HG03442 (cell line): Measurements from ENCODE around the gene OR10AD1.
"Not testable (repeated sequence)": the region's sequence is repeated elsewhere in the genome, so short reads cannot be mapped to it uniquely, and the experiment has no call there.

Source experiments
- ATAC-seq: cut with Tn5 transposase; IDR thresholded peaks from one replicate; pipeline ENCODE4 v1.9.1; 2021; ENCODE audit warnings: mild to moderate bottlenecking, moderate library complexity; ENCODE audit not compliant: unreplicated experiment

Gene OR10AD1, protein sequence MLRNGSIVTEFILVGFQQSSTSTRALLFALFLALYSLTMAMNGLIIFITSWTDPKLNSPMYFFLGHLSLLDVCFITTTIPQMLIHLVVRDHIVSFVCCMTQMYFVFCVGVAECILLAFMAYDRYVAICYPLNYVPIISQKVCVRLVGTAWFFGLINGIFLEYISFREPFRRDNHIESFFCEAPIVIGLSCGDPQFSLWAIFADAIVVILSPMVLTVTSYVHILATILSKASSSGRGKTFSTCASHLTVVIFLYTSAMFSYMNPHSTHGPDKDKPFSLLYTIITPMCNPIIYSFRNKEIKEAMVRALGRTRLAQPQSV

DNA sequence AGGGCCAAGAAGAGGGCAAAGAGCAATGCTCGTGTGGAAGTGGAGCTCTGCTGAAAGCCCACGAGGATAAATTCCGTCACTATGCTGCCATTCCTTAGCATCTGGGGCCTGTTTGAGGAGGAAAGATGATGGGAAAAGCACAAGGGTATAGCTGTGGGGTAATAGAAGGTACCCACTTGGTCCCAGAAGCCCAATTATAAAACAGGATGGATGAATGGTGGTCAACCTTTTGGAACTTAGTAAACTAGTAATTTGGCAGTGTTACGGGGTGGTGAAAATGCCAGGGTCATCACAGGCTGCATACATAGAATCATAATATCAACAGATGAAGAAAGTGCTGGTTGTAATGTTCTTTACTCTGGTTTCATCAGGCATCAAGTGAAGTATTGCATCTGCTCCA is at the start of gene OR10AD1:
TSS of gene OR10AD1 (minus strand) at position 101 of the 400 bp plus-strand sequence. CDS start at position 101, 0 bp downstream.
- no peak for ATAC-seq

DNA sequence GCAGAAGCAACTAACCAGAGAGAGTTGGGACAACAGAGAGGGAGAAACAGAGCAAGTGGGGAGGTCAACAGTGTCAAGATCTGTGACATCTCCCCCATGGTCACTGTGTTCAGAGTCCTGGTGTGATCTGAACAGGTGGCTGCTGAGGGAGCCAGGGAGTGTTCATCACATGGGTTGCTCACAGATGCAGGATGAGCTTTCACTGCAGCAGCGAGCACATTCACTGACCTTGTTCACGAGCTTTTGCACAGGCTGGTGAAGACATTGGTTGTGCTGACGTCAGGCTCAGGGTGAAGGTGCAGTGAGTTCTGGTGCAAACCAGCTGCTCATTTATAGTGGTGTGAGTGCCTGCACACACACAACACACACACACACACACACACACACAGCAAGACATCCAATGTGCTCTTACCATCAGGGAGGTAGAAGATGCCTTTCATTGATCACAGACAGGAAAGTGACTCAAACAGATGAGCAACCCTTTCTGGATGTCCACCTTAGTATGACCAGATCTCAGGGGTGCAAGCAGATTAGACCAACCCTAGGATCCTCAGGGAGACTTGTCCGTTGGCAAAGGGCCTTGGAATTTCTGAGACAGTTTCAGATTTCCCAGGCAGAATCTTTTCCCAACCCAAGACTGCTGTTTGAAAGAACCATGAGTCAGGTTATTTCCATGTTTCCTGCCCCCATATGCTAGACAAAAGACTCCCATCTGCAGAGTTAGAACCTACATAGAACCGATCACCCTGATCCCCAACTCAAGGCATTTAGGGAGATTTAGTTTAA is 44.3 kb upstream of the OR10AD1 start:
- no peak for ATAC-seq

DNA sequence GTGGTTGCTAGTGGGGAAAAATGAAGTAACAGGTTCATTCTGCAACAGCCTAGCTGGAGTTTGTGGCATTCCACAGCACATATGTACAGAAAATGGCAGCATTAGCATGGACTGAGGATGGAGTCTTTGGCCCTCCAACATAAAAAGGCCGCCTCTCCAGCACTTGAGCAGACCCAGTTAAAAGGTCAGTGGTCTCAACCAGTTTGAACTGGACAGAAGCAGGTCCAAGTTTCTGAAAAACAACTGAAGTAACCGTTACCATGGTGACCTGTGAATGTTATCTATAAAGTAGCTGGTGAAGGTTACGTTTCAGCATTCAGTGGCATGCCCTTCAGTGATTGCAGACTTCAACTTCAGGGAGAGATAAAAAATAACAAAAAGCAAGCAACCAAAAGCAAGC is 34.1 kb upstream of the OR10AD1 start:
- ATAC-seq = no peak

DNA sequence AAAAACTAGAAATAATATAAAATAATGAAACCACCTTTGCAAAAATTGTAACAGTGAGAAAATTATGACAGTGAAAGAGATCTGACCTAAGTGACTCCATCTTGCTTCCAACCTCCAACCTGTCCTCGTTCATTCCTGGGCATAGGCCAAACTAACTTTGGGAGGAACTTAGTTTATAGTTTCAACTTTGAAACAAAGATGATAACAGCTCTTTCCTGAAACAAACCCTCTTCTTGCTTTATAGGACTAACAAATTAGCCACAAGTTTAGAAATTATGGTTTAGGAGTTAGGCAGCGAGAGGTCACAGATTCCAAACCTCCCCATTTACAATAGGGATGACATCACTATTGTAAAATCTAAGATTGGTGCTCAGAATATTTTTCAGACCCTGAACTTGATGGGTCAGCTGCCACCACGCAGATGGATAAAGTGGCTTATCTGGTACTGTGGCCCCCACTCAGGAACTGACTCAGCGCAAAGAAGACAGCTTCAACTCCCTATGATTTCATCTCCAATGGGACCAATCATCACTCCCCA is 32.8 kb upstream of the OR10AD1 start:
- ATAC-seq = no peak

DNA sequence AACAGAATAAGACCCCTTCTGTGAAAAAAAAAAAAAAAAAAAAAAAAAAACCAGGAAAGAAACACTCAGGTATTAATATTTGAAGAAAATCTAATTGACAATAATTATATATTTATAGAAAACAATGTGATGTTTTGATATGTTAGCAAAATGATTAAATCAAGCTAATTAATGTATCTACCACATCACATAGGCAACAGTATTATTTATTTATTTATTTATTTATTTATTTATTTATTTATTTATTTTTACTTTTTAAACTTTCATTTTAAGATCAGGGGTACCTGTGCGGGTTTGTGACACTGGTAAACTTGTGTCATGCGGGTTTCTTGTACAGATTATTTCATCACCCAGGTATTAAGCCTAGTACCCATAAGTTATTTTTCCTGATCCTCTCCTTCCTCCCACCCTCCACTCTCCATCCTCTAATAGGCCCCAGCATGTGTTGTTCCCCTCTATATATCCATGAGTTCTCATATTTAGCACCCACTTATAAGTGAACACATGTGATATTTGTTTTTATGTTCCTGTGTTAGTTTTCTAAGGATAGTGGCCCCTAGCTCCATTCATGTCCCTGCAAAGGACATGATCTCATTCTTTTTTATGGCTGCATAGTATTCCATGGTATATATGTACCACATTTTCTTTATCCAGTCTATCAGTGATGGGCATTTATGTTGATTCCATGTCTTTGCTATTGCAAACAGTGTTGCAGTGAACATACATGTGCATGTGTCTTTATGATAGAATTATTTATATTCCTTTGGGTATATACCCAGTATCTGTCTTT is 28.3 kb upstream of the OR10AD1 start:
- not testable (repeated sequence) for ATAC-seq

DNA sequence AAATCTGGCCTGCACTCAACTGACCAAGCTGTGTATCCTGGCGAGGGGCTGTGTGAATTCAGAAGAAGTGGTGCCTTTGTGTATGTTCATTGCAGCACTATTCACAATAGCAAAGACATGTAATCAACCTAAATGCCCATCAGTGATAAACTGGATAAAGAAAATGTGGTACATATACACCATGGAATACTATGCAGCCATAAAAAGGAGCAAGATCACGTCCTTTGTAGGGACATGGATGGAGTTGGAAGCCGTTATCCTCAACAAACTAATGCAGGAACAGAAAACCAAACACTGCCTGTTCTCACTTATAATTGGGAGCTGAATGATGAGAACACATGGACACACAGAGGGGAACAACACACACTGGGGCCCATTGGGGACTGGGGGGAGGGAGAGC is 21.4 kb upstream of the OR10AD1 start:
- ATAC-seq = not testable (repeated sequence)

DNA sequence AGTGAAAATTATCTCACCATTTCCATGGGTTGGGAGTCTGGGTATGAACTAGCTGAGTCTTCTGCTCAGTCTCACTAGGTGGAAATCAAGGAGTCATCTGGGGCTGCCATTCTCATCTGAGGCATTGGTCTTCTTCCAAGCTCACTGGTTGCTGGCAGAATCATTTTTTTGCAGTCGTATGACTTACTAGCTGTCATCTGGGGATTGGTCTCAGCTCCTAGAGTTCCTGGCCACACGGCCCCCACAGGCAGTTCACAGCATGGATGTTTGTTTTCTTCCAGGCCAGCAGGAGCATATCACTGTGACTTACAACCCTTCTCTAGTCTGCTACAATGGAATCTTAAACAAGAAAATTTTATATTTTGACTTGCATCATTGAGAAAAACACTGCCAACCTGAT is 18.6 kb upstream of the OR10AD1 start:
- ATAC-seq = no peak

DNA sequence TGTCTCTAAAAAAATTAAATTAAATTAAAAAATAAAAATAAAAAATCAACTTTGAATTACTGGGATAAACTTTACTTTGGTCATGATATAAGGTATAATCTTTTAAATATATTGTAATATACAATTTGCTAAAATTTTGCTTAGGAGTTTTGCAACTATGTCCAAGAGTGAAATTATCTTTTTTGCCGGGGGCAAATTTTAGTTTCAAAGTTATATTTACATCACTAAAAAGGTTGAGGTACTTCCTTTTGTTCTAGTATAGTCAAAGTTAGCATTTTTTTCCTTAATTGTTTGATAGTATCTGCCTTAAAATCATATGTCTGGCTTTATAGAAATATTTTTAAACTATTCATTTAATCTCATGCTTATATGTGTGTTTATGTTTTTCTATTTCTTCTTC is 17.6 kb upstream of the OR10AD1 start:
- no peak for ATAC-seq

DNA sequence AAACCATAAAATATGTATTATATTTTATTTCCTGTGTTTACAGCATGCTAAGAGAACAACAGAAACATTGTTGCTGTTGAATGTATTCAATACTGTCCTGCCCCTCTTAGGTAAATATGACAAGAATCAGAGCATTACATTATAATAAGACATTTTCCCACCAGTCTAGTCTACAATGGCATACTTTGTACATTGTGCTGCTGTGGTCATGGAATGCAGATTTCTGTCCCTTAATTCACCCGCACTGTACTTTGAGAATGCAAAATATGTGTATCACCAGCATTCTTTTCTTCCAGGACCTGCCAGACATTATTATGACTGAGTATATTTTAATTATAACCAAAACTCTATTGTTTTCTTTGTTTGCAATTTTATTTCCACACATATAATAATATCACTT is 16.5 kb upstream of the OR10AD1 start:
- no peak for ATAC-seq

DNA sequence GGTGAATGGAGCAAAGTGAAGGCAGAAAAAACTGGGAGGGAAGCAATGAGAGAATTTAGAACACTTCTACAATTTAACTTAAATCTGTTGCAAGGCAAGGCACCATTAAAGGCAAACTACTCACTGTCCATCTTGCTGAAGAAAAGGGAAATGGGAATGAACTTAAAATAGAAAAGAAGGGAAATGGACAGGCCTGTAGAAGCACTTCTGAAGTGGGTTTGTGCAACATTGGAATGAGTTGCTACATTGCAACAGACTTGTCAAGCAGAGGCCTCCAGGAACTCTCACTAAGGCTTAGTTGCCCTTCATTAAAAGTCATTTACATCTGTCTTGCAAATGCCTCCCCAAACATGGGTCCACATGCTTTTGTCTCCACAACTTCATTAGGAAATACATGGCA is 13.7 kb upstream of the OR10AD1 start:
- no peak for ATAC-seq

DNA sequence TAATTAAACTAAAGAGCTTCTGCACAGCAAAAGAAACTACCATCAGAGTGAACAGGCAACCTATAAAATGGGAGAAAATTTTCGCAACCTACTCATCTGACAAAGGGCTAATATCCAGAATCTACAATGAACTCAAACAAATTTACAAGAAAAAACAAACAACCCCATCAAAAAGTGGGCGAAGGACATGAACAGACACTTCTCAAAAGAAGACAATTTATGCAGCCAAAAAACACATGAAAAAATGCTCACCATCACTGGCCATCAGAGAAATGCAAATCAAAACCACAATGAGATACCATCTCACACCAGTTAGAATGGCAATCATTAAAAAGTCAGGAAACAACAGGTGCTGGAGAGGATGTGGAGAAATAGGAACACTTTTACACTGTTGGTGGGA is 6.4 kb upstream of the OR10AD1 start:
- ATAC-seq = not testable (repeated sequence)

DNA sequence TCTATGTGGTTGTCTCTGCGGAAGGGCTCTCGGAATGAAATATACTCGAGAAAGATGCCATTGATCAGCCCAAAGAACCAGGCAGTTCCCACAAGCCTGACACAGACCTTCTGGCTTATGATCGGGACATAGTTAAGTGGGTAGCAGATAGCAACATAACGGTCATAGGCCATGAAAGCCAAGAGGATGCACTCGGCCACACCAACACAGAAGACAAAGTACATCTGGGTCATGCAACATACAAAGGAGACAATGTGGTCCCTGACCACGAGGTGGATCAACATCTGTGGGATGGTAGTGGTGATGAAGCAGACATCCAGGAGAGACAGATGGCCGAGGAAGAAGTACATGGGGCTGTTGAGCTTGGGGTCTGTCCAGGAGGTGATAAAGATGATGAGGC is 326 bp downstream of the OR10AD1 start:
- ATAC-seq = no peak

DNA sequence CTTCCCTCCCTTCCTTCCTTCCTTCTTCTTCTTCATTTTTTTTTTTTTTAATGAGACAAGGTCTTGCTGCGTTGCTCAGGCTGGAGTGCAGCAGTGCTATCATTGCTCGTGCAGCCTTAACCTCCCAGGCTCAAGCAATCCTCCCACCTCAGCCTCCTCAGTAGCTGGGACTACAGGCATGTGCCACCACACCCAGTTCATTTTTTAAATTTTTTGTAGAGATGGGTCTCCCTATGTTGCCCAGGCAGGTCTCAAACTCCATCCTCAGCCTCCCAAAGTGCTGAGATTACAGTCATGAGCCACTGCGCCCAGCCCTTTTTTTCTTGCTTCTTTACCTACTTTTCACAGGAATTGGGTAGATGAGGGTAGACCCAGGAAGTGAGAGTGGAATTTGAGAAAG is 1.6 kb downstream of the OR10AD1 start:
- ATAC-seq = no peak

DNA sequence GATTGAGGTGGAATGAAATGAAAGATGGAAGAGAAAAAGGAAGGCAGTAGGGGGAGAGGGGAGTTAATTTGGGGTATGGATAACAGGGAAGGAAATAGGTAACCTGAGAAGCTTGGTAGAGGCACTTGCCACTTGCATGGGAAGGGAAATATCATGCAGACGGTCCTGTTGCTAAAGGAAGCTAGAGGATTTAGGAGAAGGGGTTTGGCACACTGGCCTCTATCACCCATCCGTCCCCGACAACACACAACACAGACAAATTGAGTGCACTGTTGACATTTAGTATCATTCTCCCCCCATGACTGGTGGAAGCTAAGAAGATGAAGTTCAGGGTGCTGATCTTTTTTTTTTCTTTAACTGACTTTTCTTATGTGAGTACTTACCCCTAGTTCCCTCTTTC is 2.0 kb downstream of the OR10AD1 start:
- ATAC-seq = no peak

DNA sequence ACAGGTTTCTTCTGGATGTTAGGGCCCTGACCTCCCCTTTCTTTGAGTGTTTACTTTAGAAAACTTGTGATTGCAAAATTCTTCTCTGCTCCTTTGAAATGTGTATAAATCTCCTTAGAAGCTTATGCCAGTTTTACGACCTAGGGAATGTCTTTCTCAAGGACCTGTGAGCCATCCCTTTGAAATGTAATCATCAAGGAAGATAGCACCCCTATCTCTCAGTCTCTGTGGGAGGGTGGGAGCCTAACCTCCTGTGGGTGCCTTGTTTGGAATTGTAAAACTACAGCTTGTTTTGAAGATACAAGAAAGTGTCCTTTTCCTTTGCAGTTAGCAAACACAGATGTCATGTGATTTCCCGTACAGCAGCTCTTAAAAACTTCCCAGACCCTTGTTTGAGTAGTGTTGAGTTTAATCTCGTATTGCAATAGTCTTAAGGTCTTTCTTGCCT is 3.3 kb downstream of the OR10AD1 start:
- ATAC-seq = no peak

DNA sequence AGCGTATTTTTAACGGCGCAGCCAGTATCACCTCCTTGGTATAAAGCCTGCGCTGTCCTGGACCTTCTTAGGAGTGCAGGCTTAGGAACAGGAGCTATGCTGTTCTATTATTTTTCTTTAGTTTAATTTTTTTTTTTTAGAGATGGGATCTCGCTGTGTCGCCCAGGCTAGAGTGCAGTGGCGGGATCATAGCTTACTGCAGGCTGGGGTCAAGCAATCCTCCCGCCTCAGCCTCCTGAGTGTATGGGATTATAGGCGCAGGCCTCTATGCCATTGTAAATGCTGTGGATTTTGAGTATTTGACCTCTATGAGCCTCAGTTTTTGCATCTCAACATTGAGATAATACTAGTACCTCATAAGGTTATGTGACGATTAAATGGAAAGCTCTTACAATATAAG is 4.1 kb downstream of the OR10AD1 start:
- ATAC-seq = no peak

DNA sequence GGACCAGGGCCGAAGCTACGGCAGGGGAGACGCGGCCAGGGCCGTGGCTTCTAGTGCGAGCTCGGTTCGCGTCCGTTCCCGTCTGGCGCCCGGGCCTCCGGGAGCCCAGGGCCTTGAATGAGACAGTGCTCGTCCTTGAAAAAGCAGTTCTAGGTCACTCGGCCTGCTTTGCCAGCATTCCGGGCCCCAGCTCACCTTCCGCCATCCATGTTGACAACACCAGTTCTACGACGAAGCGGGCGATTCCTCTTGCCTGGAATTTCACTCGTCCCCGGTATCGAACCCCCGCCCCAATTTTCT is 4.5 kb downstream of the OR10AD1 start:
- peak; percentile 11 for ATAC-seq

DNA sequence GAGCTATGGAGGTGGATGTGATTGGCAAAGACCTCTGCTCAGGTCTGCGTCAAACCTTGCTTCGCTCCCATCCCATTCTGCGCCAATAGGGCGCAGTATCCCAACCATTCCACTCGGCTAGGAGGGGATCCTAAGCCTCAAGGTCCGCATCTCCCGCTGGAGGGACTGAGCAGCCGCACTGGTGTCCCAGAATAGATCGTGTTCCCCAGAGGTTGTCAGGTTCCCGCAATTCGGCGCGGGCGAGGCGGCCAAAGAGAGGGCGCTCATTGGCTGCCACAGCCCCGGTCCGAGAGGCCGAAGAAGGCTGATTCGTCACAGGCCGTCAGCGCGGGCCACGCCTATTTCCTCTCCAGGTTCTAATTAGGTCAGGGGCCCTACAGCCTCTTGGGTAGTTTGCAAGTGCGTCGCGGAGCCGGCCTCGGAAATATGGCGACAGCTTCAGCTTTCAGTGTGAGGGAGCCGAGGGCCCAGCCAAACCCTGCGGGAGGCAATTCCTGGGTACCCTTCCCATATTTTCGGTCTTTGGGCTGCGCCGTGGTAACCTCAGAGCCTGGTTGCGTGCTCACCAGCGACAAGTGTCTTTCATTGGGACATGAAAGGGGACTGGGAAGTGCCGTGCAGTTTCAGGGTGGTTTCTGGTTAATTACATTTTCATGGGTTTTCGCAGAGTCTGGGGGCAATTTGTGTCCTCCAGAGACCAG is 5.0 kb downstream of the OR10AD1 start:
- peak; percentile 99 for ATAC-seq

DNA sequence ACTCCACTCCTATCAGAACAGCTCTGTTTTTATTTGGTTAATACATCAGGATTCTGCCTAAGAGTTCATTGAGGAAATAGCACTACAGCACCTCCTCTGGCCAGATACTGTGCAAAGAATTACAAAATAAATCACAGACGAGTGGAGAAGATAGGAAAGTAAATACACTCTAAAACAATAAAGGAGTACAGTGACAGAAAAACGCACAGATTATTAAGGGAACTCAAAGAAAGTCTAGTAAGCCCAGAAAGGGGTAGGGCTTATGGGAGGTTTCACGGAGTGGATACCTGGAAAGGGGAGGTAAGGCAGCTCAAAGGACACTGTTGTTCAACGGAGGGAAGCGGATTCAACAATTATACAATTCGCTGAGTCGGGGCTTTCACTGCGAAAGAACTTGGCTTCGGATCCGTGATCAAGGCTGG is 5.5 kb downstream of the OR10AD1 start:
- ATAC-seq = peak; percentile 8

DNA sequence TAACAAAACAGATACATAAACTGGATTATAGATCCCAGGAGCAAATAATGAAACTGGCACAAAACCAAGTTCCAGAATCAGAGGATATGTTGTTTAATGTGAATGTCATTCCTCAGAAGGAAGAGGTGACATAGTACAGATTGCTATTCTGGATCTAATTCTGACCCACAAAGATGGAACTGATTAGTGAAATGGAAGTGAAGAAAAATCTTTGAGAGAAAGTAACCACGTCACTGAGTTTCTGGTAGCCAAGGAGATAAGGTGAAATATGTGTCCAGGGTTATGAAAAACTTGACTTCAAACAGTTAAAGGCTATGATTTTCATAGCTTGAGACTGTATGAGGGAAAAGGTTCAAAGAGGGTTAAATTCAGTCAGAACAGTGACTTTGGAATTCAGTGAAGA is 8.3 kb downstream of the OR10AD1 start:
- no peak for ATAC-seq

DNA sequence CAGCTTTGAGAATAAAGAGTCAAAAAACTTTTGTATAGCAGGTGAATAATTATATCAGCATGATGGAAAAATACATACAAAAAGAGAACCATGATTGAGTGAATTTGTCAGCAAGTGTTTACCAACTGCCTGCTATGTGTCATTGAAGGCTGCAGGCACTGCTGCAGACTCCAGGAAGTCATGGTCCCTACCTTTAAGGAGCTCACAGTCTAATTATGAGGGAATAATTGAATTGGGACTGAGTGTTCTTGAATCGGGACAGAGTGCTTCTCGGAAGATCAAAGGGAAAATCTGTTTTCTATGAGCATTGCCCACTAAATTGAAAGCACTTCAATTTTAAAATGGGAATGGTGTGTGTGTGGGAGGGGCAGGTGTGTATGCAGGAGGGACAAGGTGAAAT is 9.5 kb downstream of the OR10AD1 start:
- ATAC-seq = no peak
